ENCODE results near the gene SLC50A1. TPM values are rescaled to one million over a fixed set of nuclear protein-coding genes. Genes with fewer than 3 reads are reported as not detected.
A peak's percentile ranks its signal among the peaks of the same experiment; 100 is the strongest.

The SLC50A1 gene
- total RNA-seq, 1 experiment from 2014 or later = 39.0 TPM

GRCh38 chr1:155125946-155126555, 9.6 kb upstream of the SLC50A1 start (continued):
- TF ChIP-seq PRDM15 (CRISPR knock-in tag; IDR thresholded peaks at IDR 0.05) = peak; percentile 90
- peak; percentile 63; the same call in 1 of the 2 replicates for TF ChIP-seq HMGXB4 (CRISPR knock-in tag; IDR thresholded peaks at IDR 0.05)
- no peak for TF ChIP-seq GTF2I (CRISPR knock-in tag; conservative IDR thresholded peaks at IDR 0.05)
- no peak for TF ChIP-seq CDX4 (CRISPR knock-in tag; IDR thresholded peaks at IDR 0.05; ENCODE audit: borderline replicate concordance)
- peak; percentile 92 for TF ChIP-seq MAX (CRISPR knock-in tag; IDR thresholded peaks at IDR 0.05)
- no peak for TF ChIP-seq ZNF532 (CRISPR knock-in tag; IDR thresholded peaks at IDR 0.05; ENCODE audit: borderline replicate concordance)
- TF ChIP-seq MXD4 (CRISPR knock-in tag; IDR thresholded peaks at IDR 0.05; ENCODE audit: borderline replicate concordance) = no peak
- TF ChIP-seq USF1 (CRISPR knock-in tag; IDR thresholded peaks at IDR 0.05) = peak; percentile 73; the same call in 1 of the 2 replicates
- no peak for TF ChIP-seq GRHL2 (CRISPR knock-in tag; IDR thresholded peaks at IDR 0.05; ENCODE audit: insufficient replicate concordance, severe bottlenecking)
- no peak for TF ChIP-seq ZNF425 (CRISPR knock-in tag; conservative IDR thresholded peaks at IDR 0.05)
- no peak for TF ChIP-seq TCF7 (CRISPR knock-in tag; IDR thresholded peaks at IDR 0.05; ENCODE audit: low read depth)
- peak; percentile 67; the same call in 1 of the 2 replicates for TF ChIP-seq NFE2L1 (CRISPR knock-in tag; IDR thresholded peaks at IDR 0.05)
- no peak for TF ChIP-seq NR2C2 (CRISPR knock-in tag; IDR thresholded peaks at IDR 0.05)
- TF ChIP-seq OVOL2 (CRISPR knock-in tag; IDR thresholded peaks at IDR 0.05; ENCODE audit: borderline replicate concordance) = no peak
- no peak; the same call in 1 of the 2 replicates for TF ChIP-seq STAT6 (CRISPR knock-in tag; conservative IDR thresholded peaks at IDR 0.05; ENCODE audit: low read depth)
- no peak for TF ChIP-seq HMGA2 (CRISPR knock-in tag; IDR thresholded peaks at IDR 0.05)
- peak; percentile 83; the same call in 1 of the 2 replicates for TF ChIP-seq ZNF138 (CRISPR knock-in tag; conservative IDR thresholded peaks at IDR 0.05)

All from WTC11 (cell line).